GM21423 (cell line): ENCODE results near the gene TTC39B.

ENCODE experiments used
- ATAC-seq: cut with Tn5 transposase; IDR thresholded peaks from one replicate; pipeline ENCODE4 v1.9.1; 2021; ENCODE audit warnings: mild to moderate bottlenecking, moderate library complexity; ENCODE audit not compliant: unreplicated experiment

The TTC39B gene

GRCh38 chr9:15138357-15138686 is 168.7 kb downstream of the TTC39B start:
- no peak for ATAC-seq

- no peak for ATAC-seq
Observed at GRCh38 chr9:15137658-15138356, 169.2 kb downstream of the TTC39B start.

GRCh38 chr9:15137089-15137488 is 169.9 kb downstream of the TTC39B start:
- ATAC-seq, result no peak

- no peak for ATAC-seq
Observed at GRCh38 chr9:15136646-15137045, 170.4 kb downstream of the TTC39B start.

GRCh38 chr9:15135164-15135792 is 171.7 kb downstream of the TTC39B start:
- no peak for ATAC-seq

GRCh38 chr9:15133488-15133887 is 173.5 kb downstream of the TTC39B start:
- ATAC-seq, result no peak

- ATAC-seq, result no peak
Observed at GRCh38 chr9:15132091-15132490, 174.9 kb downstream of the TTC39B start.

GRCh38 chr9:15131094-15131493 is 175.9 kb downstream of the TTC39B start:
- no peak for ATAC-seq

GRCh38 chr9:15127831-15128230 is 179.2 kb downstream of the TTC39B start:
- ATAC-seq, result no peak

- ATAC-seq, result no peak
Observed at GRCh38 chr9:15121630-15122029, 185.4 kb downstream of the TTC39B start.

GRCh38 chr9:15116130-15116580 is 190.9 kb downstream of the TTC39B start:
- ATAC-seq, result no peak

GRCh38 chr9:15115702-15116101 is 191.3 kb downstream of the TTC39B start:
- no peak for ATAC-seq

- no peak for ATAC-seq
Observed at GRCh38 chr9:15115041-15115440, 192.0 kb downstream of the TTC39B start.
